GM15510 (cell line): Measurements from ENCODE around the gene IRX5.

Source experiments
- POLR2A ChIP-seq: IDR thresholded peaks from 3 replicates; pipeline ENCODE4 v1.6.1; 2011; ENCODE audit warnings: borderline replicate concordance; ENCODE audit not compliant: insufficient read length; ENCODE audit errors: extremely low read depth

IRX5 gene

GRCh38 chr16:54953461-54953860, 22.8 kb downstream of the IRX5 start:
- TF ChIP-seq POLR2A, result no peak

DNA sequence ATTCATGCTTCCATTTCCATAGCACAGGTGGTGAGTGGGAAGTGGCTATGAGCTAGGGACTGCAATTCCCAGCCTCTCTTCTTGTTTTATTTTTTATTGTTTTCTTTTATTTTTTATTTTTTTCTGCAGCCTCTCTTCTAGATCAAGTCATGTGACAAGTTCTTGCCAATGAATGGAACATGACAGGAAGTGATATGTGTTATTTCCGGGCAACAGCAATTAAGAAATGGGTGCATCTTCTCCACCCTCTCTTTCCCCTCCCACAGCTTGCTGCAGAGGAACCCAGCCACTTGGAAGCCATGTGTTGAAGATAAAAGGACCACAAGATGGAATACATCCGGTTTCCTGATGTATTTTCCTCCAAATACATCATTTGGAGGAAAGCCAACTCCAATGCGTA, 23.6 kb downstream of the IRX5 start:
- no peak for TF ChIP-seq POLR2A

DNA sequence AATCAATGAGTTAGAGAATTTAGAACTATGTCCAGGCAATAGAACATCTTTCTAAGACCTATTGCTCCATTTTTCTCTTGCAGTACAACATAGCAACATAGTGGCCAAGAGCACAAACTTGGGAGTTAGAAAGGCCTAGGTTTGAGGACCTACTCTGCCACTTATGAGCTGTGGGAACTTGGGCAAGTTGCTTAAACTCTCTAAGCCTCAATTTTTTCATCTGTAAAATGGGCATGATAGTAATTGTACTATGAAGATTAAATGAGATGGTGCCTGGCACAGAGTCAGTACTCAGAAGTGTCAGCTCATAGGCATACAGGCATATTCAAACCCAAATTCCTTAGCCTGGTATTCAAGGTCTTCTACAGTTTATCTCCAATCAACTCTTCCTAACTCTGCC, 25.1 kb downstream of the IRX5 start:
- TF ChIP-seq POLR2A, result no peak

DNA sequence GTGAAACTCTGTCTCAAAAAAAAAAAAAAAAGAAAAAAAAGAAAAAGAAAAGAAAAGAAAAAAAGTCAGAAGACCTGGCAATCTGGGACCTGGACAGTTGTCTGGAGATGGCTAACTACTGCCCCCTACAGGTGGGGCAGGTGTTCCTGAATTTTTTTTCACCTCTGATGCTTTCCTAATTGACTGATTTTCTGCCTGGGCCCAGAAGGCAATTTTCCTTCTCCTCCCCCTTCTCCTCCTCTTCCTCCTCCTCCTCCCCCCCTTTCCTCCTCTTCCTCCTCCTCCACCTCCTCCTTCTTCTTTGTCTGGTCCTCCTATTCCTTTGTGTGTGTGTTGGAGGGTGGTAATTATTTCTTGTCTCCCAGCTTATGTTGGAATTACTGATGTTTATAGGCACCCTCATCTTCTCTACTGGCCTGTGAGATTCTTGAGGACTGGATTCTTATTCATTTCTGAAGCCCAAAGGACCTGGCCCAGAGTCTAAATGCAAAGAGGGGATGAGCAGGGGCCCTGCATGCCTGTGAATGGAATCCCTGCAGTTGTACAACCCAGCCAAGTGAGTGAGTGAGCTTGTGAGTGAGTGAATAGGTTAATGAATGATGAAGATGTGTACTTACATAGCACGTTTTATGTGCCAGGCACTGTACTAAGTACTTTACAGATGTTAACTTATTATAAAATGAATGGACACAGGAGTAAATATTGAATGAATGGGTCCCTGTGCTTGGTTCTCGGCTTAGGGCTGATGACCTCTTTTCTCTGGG, 26.9 kb downstream of the IRX5 start:
- TF ChIP-seq POLR2A, result no peak

GRCh38 chr16:54962045-54962444, 31.4 kb downstream of the IRX5 start:
- no peak for TF ChIP-seq POLR2A

DNA sequence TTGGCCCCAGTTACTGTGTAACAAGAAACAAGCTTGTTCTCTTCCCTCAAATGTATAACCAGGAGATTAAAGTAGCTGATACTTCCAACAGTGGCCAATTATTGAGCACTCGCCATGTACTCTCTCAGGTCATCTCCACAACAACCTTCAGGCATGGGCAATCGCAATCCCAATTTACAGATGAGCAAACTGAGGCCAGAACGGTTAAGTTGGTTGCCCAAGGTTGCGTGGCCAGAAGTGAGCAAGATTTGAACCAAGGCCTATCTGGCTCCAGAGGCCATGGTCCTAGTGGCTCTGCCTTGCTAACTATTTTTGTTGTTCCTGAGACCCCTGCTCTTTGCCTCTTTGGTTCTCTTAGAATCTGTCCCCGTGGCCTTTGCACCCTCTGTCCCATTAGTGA, 33.6 kb downstream of the IRX5 start:
- TF ChIP-seq POLR2A, result no peak

DNA sequence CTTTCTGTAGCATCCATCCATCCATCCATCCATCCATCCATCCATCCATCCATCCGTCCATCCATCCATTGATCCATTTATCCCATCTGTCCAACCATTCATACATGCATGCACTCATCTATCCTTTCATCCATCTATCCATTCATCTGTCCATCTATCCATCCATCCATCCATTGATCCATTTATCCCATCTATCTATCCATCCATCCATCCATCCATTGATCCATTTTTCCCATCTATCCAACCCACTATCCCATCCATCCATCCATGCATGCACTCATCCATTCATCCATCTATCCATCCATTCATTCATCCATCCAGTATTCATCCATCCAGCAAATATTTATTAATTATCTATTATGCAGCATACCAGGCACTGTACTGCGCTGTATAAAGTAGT, 34.8 kb downstream of the IRX5 start:
- TF ChIP-seq POLR2A, result no peak

DNA sequence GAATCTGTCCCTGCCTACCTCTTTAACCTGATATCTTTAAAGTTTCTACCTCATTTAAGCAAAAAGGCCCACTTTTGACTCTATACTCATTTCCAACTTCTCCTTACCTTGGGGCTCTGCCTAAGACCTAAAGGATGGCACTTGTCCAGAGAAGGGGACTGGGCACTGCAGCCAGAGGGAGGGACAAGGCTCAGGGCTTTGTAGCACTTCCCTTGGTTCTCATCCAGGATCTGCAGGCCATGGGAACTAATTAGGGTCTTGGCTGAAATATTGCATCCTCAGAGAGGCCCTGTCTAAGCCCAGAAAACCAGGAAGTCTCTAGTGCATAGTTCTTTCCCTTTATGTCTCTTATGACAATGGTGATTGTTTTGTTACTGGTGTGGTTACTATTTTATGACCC, 37.3 kb downstream of the IRX5 start:
- no peak for TF ChIP-seq POLR2A

GRCh38 chr16:54968784-54969183, 38.1 kb downstream of the IRX5 start:
- no peak for TF ChIP-seq POLR2A

DNA sequence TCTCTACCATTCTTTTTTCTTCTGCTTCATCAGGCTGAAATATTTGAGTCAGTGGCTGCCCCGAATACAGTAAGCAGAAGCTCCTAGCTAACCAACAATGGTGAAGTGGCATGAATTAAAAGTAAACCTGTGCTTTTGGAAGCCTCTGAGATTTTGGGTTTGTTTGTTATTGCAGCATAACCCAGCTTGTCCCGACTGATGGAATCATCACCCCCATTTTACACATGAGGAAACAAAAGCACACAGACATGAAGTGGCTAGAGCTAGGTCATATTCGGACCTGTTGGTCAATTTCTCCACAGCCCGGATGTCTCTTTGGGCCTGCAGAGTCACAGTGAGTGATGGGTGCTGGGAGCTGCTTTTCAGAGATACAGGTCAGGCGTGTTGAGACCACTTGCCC, 39.4 kb downstream of the IRX5 start:
- no peak for TF ChIP-seq POLR2A

DNA sequence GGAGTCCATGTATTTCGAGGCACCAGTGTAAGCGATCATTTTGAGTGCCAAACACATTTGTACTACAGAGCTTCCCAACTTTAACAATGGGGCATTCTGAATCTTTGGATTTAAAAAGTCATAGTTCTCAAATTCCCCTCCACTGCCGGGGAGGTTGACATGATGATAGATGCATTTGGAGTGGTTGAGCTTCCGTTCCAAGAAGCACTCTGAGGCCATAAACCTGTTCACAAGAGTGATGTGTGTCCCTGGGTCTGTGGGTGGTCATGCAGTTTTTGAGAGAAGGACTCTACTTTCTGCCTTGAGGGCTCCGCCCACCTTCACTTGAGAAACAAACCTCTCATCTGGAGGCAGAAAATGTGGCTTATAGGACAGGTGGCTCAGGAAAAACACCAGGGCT, 43.7 kb downstream of the IRX5 start:
- TF ChIP-seq POLR2A, result no peak

DNA sequence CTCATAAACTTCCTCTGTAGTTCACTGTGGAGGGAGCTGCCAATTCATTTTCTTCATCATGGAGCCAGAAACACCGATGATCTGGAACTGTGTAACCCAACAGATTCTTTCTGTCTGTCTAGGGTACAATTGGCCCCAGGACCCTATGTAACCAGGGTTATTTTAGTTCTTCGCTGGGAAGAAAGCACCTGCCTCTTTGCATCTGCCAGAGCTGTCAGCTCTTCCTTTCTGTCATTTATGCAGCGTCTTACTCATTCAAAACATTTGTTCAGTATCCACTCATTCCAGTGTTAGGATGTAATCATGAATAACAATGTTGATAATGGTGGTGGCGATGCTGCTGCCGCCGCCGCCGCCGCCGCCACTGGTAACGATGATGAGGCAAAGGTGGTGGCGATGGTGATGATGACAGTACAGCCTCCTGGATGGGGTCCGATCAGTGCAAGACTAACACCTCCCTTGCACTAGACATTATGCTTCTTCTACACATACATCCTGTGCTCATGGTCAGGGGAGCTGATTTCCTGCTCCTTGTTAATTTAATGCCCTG, 46.1 kb downstream of the IRX5 start:
- no peak for TF ChIP-seq POLR2A

- no peak for TF ChIP-seq POLR2A
These were observed 46.5 kb downstream of the IRX5 start for GRCh38 chr16:54977211-54977610.

GRCh38 chr16:54980821-54981220, 50.2 kb downstream of the IRX5 start:
- TF ChIP-seq POLR2A, result no peak
